AG10803 (cell line): ENCODE results near the gene HSPA1A.
"Not testable (repeated sequence)": the region's sequence is repeated elsewhere in the genome, so short reads cannot be mapped to it uniquely, and the experiment has no call there.

Experiments used
- DNase-seq: peaks from one replicate; pipeline ENCODE4 v3.0.0; 2010; ENCODE audit warnings: low read depth
- H3K4me3 ChIP-seq: 2 replicates; pipeline ENCODE4 v1.5.1; 2011; ENCODE audit warnings: mild to moderate bottlenecking, low read length, control low read depth
- TF ChIP-seq, protein P1 (sequence below): conservative IDR thresholded peaks from 2 replicates; pipeline ENCODE4 v1.5.1; 2011; ENCODE audit warnings: mild to moderate bottlenecking, low read length, control low read depth, inconsistent platforms

The HSPA1A gene

DNA sequence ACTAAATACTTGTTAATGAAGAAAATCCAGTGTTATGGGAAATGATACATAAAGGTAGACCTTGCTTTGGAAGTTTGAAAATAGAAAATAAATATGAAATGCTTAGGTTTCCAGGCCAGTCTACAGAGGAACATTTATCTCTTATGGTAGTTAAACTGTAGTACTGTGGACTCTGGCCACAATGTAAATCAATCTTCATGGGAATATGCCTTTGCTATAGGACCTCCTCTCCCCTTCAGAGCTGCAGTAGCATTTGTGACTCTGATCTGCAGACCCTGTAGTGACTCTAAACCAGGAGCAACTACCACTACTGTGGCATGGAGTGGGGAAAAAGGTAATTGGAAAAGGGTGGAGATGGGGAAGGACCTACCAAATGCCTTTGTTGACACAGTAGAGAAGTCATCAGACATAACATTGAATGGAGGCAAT, 4.5 kb downstream of the HSPA1A start:
- no peak overlapping the region for H3K4me3 ChIP-seq
- TF ChIP-seq, protein P1, sequence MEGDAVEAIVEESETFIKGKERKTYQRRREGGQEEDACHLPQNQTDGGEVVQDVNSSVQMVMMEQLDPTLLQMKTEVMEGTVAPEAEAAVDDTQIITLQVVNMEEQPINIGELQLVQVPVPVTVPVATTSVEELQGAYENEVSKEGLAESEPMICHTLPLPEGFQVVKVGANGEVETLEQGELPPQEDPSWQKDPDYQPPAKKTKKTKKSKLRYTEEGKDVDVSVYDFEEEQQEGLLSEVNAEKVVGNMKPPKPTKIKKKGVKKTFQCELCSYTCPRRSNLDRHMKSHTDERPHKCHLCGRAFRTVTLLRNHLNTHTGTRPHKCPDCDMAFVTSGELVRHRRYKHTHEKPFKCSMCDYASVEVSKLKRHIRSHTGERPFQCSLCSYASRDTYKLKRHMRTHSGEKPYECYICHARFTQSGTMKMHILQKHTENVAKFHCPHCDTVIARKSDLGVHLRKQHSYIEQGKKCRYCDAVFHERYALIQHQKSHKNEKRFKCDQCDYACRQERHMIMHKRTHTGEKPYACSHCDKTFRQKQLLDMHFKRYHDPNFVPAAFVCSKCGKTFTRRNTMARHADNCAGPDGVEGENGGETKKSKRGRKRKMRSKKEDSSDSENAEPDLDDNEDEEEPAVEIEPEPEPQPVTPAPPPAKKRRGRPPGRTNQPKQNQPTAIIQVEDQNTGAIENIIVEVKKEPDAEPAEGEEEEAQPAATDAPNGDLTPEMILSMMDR: no peak
- DNase-seq: no peak

DNA sequence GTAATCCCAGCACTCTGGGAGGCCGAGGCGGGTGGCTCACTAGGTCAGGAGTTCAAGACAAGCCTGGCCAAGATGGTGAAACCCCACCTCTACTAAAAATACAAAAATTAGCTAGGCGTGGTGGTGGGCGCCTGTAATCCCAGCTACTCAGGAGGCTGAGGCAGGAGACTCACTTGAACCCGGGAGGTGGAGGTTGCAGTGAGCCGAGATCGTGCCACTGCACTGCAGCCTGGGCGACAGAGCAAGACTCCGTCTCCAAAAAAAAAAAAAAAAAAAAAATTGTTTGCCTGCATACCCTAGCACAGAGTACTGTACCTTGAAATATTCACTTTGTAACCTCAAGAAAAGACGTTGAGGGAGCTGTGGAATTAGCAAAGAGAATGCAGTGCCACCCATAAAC, 5.1 kb downstream of the HSPA1A start:
- DNase-seq, H3K4me3 ChIP-seq: not testable (repeated sequence)

DNA sequence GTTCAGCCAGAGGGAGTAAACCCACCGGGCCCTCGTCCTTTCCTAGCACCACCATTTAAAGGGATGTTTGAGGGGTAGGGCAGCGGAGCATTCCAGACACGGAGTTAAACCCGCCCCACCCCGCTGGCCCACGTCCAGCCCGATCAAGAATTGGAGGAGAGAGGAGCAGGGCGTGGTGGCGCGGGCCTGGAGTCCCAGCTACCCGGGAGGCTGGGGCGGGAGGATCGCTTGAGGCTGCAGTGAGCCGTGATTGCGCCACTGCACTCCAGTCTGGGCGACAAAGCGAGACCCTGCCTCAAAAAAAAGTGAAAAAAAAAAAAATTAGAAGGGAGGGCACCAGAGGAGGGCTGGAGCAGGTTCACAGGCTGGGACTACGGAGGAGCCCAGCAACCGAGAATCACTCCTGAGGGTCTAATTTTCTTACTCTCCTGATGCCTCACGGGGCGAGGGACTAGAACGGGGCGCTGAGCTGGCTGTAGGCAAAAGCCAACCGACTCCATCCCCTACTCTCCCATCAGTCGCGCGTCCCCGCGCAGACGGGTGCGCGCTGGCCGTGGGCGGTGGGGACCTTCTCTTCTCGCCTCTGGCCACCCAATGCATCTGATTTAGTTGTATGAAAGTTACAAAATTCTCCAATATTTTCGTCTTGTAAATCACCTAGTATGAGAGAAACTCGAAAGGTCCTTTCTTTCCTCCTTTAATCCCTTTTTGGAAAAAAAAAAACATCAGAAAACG, 6.1 kb downstream of the HSPA1A start:
- TF ChIP-seq, protein P1: no peak
- peak; percentile 30 for DNase-seq

DNA sequence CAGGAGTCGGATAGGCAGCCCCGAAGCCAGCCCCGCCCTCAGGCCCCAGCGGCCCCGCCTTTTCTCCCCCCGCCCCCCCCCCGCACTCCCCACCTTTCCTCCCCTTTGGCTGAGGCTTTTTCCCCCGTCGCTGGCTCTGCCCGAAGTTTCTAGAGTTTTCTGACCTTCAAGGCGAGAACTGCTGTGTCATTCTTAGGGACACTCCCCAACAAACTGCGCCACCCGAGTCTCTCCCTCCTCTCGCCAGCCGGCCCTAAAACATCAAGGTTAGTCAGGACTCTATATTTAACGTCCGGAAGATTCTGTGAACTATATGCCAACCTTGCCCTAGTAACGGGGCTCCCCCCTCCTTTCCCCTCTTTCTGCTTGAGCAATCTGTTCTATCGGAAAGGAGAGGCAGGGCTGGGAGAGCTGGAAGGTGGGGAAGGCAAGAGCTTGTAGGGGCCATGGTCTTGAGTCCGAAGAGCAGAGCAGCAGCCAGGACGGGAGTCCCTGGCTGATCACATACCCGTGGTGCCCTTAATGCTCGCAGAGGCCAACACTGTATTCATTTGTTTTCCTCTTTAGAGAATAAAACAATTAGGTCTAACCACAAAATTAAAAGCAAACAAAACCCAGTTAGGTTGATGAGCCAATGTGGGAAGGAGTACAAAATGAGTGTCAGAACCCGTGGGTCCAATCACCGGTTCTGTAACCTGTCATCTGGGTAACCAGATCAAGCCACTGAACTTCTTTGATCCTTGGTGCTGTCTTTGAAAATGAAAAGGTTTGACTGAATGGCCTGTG, 6.9 kb downstream of the HSPA1A start:
- peak; percentile 87 for DNase-seq
- peak overlapping the region; percentile 75 for H3K4me3 ChIP-seq

More for the DNA sequence above, 6.1 kb downstream of the HSPA1A start:
- peak overlapping the region; percentile 75 for H3K4me3 ChIP-seq

DNA sequence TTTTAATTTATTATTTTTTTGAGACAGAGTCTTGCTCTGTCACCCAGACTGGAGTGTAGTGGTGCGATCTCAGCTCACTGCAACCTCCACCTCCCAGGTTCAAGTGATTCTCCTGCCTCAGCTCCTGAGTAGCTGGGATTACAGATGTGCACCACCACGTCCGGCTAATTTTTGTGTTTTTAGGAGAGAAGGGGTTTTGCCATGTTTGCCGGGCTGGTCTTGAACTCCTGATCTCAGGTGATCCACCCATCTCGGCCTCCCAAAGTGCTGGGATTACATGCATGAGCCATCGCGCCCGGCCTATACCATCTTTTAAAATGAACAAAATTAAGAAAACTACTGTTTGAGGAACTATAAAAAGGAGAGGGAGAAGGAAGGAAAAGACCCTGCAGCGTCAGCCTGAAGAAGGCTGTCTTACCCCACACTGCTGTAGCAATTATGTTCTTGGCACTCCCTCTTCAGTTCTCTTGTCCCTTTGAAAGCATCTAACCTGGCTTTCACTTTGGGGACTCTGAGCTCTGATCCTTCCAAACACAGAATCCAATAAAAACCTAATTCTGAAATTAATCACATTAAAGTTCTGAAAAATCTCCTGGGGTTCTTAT, 8.4 kb downstream of the HSPA1A start:
- not testable (repeated sequence) for DNase-seq, H3K4me3 ChIP-seq

More for the DNA sequence above, 6.9 kb downstream of the HSPA1A start:
- TF ChIP-seq, protein P1: no peak

DNA sequence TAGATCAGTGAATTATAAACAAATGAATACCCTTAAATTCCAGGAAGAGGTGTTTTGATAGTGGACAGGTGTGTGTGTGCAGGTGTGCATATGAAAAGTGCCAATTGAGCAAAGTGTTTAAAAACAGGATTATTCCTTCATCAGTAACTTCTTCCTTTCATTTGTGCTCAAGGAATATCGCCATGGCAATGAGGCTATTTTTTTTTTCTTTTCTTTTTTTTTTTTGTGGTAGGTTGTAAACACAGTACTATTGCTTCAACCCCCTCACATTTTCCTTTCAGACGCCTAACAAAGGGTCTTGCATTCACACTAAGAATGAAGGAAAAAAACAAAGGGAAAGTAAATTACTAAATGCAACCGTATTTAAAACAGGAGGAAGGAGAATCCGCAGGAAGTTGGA, 10.2 kb downstream of the HSPA1A start:
- TF ChIP-seq, protein P1: no peak
- DNase-seq: no peak
- no peak overlapping the region for H3K4me3 ChIP-seq

DNA sequence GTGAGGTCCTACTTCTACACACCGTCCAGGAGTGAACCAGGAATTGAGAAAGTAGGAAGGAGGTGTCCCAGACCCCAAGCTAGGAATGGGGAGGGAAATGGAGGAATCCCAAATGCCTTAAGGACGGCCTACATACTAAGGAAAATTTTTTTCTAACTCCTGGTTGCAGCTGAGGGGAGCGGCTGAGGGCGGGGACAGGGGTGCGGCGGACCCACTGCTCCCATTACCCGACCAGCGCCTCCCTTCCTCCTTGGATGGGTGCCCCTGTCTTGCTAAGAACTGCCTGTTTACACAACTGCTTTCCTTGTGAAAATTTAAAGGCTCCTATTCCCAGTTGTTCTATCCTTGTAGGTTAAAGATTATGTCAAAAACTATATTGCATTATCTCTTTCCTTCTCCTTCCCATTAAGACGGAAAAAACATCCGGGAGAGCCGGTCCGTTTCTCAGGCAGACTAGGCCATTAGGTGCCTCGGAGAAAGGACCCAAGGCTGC, 11.5 kb downstream of the HSPA1A start:
- DNase-seq: peak; percentile 92
- peak overlapping the region; percentile 88 for H3K4me3 ChIP-seq
- TF ChIP-seq, protein P1: no peak
